EL (cell line): ENCODE results near the gene DCLRE1A.
A peak's percentile ranks its signal among the peaks of the same experiment; 100 is the strongest.

Experiments
- DNase-seq: peaks from one replicate; pipeline ENCODE4 v3.0.0-alpha.2; 2016

Gene DCLRE1A

DNA sequence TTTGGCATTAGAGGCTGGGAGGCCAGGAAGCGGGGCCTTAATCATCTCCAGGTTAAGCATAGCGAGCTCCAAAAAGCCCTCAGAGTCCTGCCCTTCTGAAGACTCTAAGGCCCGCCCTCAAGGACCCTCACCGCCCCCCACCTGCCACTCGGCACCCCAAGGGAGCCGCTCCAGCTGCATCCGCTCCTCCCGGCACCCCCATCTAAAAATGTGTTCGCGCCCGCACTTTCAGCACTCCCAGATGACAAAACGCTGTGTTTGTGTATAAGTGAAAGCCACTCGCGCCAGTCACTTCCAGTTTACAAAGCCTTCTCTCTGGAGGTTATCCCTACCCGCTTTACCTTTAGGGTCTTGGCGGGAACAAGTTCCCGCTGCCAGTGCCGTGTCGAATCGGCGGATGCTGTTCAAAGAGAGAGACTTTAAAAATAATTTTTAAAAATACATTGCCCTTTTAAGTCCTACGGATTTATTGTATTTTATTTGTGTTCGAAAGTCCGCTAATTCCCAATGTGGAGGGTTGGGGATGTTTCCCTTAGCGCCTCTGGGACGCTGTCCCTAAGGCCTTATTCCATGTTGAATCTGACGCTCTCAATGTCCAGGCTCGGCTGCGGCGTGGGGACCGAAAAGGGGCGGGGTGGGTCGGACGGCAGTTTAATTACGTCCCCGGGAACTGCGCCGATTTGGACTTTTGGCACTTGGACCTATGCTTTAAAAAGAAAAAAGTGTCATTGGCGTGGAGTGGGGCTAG lies at the start of gene DCLRE1A, which contains the start of gene NHLRC2:
DCLRE1A (minus strand) TSS at position 70 of the 748 bp plus-strand sequence. CDS start 900 bp downstream, outside the sequence.
NHLRC2 (plus strand) TSS at position 649 of the 748 bp plus-strand sequence. CDS start 212 bp downstream, outside the sequence.
- peak; percentile 79 for DNase-seq

DNA sequence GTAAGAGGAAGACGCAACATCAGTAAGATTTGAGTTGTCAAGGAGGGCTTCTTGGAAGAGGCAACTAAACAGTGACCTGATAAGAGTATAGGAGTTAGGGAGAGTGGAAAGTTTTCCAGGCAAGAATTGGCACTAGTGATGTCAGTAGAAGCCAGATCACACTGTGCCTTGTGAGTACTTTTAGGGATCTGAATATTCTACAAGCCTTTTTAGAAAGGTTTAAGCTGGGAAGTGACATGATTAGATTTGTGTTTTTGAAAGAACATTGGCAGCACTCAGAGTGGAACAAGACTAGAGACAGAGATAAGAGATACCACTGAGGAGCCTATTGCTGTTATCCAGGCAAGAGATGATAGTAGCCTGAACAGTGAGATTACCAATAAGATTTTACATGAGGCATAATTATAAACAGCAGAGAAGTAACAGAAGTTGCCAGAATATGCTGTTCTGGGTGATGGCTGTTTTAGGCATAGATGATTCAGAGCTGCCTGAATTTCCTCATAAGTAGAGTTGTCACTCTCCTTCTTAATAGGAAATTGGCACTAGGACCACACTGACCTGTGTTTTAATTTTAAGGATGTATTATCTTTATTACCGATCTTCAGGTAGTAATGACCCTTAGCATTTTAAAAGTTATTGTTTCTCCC lies 46.2 kb upstream of the DCLRE1A start:
- DNase-seq: no peak

DNA sequence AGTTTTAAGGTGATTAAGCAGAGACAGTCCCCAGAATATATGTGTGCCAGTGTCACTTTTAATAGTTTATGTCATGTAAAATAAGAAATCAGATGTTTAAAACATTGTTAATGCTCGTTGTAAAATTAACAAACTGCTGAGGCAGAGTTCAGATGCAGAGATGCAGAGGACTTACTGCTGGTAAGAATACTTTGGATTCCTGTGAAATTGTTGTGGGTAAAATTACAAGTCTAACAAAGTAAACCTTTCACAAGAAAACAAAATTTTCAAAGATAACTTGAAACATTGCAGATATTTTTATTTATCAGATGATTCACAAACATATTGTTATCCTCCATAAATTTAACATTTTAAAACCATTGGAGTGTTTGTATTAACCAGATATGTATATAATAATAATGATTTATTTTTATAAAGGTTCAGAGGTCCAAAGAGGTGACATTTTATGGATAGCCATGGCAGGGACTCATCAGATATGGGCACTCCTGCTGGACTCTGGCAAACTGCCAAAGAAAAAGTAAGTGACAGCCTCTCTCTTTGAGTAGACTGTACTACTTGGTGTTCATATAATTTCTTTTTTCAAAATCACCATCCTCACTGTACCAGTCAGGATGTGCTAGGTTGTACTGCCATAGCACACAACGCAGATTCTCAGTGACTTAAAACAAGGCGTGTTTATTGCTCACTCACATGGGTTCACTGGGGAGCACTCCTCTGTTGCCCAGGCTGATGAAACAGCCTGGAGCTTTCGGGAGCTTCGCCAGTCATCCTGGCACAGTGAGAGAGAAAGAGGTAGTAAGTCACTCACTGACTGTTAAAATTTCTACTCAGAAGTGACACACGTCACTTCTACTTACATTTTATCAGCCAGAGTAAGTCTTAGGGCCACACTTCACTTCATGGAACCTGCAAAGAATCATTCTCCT lies 44.1 kb upstream of the DCLRE1A start:
- DNase-seq: peak; percentile 23

DNA sequence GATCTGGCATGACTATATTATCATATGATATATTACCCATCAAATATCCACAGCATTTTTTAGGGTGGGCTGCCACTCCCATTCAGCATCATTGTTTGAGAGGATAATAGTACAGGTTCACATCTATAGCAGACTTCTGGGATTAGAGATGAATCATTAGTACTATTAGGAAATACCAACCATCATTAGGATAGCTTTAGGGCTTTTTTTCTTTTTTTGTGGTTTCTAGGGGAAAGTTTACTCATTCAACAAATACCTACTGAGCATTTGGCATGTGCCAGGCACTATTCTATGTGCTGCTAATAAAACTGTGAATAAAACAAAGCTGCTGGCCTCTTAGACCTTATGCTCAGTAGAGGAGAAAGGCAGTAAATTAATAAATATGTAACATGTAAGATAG lies 41.1 kb upstream of the DCLRE1A start:
- DNase-seq: peak; percentile 80

DNA sequence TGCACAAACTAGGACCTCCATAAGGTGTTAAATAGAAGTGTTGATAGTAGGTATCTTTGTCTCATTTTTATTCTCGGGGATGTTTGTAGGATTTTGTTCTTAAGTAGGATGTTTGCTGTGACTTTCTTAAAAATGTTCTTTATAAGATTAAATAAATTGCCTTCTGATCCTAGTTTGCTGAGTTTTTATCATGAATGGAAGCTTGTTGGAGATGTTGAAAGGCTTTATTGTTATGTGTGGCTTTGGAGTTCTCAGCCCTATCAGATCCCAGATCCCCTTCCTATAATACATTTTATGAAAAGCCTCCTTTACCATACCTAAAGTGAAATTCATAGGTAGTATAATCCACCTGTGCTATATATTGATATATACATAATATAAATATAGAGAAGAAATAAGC lies 40.7 kb upstream of the DCLRE1A start:
- no peak for DNase-seq

DNA sequence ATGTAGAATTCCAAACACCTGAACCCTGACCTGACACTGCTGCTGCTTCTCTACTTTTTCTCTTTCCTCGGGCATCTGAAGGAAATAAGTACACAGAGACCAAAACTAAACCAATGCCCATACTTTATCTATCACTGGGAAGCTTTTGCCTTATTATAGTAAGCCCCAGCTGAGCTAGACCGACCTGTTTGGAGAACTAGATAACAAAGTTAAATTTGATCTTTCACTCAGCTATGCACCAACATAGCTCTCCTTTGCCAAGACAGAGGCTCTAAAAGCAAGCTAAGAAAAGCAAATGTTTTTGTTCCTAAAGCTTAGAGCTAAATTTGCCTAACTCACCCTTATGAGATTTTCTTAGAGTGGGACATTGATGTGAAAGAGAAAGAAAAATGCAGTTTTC lies 39.7 kb upstream of the DCLRE1A start:
- DNase-seq: no peak

DNA sequence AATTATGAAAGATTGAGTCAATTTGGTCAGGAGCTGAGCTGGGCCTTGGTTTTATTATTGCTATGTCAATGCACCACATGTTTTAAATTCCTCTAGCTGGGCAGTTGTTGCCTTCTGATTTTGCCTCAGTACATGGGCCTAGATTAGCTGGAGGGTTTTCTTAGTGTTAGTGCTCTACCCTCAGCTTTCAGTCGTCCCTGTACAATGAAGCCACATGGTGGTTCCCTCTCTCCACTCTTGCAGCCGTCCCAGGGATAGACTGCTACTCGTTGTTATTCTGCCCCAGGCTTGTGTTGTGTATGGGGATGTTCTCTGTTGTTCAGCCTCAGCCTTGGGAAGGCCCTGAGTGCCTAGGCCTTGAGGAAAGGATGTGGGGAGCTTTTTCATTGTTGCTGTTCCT lies 37.6 kb upstream of the DCLRE1A start:
- DNase-seq: peak; percentile 14

DNA sequence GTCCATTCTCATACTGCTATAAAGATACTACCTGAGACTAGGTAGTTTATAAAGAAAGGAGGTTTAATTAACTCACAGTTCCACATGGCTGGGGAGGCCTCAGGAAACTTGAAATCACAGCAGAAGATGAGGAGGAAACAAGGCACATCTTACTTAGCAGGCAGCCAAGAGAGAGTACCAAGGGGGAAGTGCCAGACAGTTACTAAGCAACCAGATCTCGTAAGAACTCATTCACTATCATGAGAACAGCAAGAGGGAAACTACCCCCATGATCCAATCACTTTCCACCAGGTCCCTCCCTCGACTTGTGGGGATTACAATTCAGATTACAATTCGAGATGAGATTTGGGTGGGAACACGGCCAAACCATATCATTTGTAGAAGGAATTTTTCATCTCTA lies 36.9 kb upstream of the DCLRE1A start:
- no peak for DNase-seq

DNA sequence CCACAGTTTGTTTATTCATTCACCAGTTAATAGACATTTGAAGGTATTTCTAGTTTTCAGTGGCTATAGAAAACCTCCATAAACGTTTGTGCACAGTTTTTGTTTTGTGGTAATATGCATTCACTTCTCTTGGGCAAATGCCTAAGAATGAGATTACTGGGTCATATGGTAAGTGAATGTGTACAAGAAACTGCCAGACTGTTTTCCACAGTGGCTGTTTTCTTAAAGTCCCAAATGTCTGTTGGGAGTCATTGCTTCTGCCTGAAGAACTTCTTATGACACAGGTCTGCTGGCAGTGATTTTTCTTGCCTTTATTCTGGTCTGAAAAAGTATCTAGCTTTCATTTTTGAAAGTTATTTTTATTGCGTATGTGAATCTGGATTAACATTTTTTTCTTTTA lies 36.0 kb upstream of the DCLRE1A start:
- DNase-seq: no peak

DNA sequence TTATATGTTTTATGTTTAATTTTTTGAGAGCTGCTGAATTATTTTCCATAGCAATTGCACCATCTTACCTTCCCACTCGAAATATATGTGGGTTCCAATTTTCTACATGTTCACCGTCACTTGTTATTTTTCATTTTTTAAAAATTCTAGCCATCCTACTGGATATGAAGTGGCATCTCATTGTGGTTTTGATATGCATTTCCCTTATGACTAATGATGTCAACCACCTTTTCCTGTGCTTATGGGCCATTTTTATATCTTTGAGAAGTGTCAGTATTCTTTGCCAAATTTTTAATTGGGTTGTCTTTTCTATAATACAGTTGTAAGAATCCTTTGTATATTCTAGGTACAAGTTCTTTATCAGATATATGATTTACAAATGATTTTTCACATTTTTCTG lies 28.4 kb upstream of the DCLRE1A start:
- no peak for DNase-seq

DNA sequence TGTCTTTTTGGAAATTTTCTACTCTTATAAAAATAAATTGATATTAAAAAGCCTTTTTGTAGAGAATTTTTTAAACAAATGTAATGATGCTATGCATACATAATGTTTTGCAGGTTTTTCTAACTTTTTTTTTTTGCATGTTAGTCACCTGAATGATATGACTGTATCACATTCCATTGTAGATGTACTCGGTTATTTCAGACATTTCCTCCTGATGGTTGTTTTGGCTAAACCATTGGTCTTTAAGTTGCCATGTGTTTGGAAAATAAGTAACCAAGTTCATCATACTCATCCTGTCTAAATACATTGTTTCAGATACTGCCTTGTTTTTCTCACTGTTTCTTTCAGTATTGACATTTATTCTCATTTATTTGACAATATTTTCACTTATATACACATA lies 26.4 kb upstream of the DCLRE1A start:
- peak; percentile 54 for DNase-seq

DNA sequence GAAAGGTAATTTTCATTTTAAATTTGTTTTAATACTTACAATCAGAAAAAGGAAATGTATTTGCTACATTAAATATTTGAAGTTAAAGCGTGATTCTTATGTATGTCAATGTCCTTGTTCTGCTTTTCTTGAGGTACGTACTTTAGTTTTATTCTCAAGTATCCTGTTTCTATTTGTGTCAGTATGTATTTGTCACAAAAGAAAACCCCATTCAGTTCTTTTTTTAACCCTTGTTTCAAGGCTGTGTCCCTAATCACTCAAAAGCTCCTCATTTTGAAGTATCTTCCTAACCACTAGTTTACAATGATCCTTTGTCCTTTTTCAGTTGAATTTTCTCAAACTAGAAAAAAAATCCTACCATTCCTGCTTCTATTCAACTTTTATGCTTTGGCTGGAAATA lies 25.8 kb upstream of the DCLRE1A start:
- DNase-seq: no peak

DNA sequence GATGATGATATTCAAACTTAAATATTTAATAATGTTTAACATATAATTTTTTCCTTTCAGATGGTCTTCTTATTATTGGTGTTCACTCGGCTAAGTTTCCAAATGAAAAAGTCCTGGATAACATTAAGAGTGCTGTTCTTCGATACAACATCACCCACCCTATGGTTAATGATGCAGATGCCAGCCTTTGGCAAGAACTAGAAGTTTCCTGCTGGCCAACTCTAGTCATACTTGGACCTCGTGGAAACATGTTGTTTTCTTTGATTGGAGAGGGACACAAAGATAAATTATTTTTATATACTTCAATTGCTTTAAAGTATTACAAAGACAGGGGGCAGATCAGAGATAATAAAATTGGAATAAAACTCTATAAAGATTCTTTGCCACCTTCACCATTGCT lies 22.6 kb upstream of the DCLRE1A start:
- no peak for DNase-seq

DNA sequence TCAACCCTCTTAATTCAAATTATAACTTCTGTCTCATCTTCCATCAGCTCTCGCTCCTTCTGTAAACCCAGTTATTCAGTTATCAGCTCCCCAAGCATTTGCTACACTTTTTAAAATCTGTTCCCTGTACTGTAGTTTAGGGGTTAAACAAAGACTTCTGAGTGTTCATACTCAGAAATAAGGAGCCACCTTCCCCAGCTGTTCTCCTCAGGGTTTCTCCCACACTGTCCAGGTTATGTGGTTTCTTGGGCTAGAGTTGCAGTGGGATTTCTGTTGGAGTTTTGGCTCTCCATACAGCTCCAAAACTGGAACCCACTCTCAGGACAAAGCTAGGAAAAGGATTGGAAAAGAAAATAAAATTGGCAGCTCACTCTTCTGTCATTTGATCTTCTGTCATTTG lies 21.3 kb upstream of the DCLRE1A start:
- DNase-seq: no peak

DNA sequence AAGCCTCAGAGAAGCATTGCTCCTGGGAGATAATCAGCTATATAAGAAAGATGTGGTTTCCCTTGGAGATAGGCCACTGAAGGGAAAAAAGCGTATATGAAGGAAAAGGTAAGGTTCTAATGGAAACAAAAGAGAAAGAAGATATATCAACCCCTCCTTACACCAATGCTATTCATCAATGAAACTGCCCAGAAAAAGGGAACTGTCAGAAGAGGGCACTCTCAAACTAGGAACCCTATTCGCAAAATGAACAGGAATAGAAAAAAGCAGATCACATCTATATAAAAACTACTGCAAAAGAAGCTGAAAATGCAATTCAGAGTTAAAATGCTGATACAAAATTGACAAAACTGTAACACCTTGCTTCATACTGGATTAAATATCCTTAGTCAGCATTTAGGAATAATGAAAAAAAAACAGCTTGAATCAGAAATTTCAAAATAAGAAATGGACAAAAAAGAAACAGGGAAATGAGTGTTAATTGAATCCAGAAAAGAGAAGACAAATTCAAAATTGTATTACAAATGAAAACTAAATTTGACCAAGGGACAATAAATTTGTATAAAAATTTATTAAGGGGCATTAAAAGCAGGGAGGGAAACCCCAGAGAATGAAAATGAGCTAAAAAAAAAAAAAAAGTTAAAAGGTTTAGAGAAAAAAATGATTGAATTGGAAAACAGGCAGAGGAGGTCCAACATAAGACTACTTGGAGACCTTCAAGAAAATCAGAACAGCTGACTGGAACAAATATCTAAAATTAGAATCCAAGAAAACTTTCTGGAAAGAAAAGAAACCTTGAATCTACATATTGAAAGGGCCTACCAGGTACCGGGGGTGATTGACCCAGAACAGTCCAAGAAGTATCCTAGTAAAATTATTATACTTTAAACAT lies 18.5 kb upstream of the DCLRE1A start:
- no peak for DNase-seq

DNA sequence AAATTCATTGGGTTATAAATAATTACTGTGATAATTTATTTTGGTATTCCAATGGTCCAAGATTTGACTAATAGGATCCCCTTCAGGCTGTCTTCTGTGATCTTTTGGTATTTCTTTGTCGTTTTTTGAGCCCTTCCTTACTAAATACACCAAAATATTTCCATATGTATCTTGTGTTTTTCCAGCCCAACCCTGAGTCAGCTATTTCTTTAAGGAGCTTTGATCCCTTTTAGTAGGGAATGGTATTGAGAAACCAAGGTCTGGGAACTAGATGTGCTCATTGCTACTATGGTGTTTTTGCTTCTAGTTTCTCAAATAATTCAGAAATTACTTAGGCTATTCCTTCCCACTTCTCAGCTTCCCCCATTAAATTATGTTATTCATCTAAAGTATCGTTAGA lies 15.9 kb upstream of the DCLRE1A start:
- DNase-seq: no peak

DNA sequence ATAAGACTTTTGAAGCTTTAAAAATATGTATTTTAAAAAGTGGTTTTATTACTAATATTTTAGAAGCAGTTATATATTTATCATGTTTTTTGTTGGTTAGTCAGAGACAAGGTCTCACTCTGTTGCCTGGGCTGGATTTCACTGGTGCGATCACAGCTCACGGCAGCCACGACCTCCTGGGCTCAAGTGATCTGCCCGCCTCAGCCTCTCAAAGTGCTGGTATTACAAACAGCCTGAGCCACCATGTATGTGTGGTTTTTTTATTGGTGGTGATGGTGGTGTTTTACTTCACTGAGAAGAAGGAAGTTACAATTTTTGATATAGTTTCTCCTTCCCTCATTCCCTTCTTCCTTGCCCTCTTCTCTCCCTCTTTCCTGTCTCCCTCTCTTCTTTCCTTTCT lies 14.0 kb upstream of the DCLRE1A start:
- no peak for DNase-seq

DNA sequence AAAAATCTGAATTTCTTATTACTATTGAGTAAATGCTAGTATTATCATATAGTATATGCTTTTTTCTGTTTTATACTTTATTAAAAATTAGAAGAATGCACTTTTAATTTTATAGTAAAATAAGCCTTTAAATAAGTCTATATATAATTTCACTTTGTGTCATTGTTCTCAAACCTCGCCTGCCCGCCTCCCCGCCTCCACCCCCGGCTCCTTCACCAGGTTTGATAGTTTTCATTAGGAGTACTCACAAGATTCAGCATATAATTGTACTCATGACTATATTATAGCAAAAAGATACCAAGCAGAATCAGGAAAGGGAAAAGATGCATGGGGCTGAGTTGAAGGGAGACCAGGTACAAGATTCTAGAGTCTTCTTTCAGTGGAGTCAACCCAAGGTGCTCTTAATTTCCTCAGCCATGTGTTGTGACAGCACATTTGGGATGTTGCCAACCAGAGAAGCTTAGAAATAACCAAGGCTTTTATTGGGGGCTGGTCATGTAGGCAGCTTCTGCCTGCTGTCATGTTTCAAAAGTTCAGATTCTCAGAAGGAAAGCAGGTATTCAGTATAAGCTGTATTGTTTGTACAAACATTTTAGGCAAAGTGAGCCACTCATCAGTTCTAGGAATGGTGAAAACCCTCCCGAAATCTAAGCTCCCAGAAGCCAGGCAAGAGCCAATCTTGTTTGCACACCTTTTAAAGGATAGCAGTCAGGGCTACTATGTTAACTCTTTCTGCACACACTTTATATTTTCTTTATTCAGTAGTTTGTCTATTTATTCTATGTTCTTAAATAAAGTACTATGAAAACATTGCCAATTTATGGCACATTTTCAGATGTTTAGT lies 12.9 kb upstream of the DCLRE1A start:
- DNase-seq: no peak

DNA sequence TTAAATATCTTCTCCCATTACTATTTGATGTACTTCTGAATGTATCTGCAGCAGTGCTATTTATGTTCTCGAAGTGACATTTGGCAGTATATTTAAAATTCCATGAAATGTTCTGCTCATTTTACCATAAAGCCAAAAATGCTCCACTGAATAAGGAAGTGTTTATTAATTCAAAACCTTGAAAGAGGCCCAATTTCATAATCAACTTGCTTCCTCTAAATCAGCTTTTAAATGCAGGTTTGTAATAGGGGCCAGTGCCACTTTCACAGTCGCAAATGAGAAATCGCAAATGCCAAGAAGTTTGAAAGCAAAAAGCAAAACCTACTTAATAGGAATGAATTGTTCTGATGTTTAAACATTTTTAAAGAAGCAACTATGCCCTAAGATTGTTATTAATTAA lies 12.0 kb upstream of the DCLRE1A start:
- DNase-seq: no peak

DNA sequence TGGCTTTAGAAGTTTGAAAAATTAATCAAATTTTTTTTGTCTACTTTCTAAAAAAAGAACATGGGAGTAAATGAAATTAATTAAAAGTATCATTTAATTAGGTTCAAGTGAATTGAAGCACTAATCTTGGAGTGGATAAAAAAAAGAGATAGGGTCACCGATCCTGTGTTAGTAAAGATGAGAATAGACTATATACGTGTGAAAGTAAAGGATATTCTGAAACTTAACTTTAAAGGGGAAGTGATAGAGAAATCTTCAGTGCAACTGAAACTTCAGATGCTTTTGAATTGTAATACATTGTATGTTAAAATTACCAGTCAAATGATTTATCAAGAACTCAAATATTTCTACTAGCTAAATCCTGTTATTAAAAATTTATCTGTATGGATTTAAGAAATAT lies 5.4 kb upstream of the DCLRE1A start:
- no peak for DNase-seq

DNA sequence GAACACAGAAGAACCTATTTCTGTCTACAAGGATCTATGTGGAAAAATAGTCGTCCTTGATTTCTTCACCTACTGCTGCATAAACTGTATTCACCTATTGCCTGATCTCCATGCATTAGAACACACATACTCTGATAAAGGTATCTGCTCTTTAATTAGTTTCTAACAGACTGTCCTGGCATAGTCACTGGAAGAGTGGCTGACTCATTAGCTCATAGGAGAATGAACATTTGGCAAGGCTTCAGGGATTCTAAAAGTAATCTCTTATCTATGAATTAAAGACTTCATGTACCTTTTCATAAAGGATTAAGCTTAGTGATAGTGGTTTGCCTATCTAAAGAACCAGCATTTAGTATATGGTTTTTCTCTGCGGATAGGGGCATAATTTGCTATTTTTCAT lies 4.7 kb upstream of the DCLRE1A start:
- DNase-seq: peak; percentile 34

DNA sequence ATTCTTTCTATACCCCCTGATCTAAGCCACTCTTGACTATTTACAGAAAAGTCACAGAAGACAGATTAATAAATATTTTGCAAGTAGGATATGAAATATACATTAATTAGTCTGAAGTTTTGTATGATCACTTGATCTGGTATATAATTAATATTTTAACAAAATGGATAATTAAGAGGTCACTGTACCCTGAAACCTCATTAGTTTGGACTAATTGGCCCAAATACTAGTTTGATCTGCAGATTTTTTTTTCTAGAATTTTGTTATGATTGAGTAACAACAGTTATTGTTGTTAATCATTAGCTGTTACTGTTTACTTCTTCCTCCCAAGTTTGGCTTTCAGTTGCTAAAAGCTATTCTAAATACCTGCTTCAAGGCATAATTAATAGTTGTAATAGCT lies 3.3 kb upstream of the DCLRE1A start:
- no peak for DNase-seq
